PC-3 (cell line): Measurements from ENCODE around the gene LMBR1.
"Not testable (repeated sequence)": the region's sequence is repeated elsewhere in the genome, so short reads cannot be mapped to it uniquely, and the experiment has no call there.

Experiments used
- CTCF ChIP-seq: fragments of 300-600 bp; sonication (generic); conservative IDR thresholded peaks from 2 replicates; pipeline ENCODE4 v1.5.1; 2017; ENCODE audit warnings: antibody characterized with exemption, low read depth, mild to moderate bottlenecking, low read length
- EZH2 ChIP-seq: fragments of 300-600 bp; sonication (generic); IDR thresholded peaks from one replicate; pipeline ENCODE4 v1.6.1; 2017; ENCODE audit warnings: antibody characterized with exemption, mild to moderate bottlenecking, low read length; ENCODE audit not compliant: unreplicated experiment

- TF ChIP-seq CTCF, EZH2: not testable (repeated sequence)
Observed at GRCh38 chr7:156647330-156647729, 245.7 kb downstream of the LMBR1 start.
